OCI-LY1 (cell line): ENCODE data around the gene NLK.
"Not testable (repeated sequence)": the region's sequence is repeated elsewhere in the genome, so short reads cannot be mapped to it uniquely, and the experiment has no call there.

Source experiments
- H2AFZ ChIP-seq: fragments of 200-600 bp; sonication (generic), shearing (Covaris generic); 2 replicates; pipeline ENCODE4 v1.6.0; 2014; ENCODE audit warnings: antibody characterized with exemption, mild to moderate bottlenecking, low read length
- H3F3A ChIP-seq: fragments of 200-600 bp; sonication (generic), shearing (Covaris generic); 2 replicates; pipeline ENCODE4 v1.6.0; 2014; ENCODE audit warnings: mild to moderate bottlenecking, antibody characterized with exemption, low read length, moderate library complexity; ENCODE audit not compliant: insufficient read depth
- H3K27ac ChIP-seq: fragments of 200-600 bp; sonication (generic); 2 replicates; pipeline ENCODE4 v1.5.1; 2014; ENCODE audit warnings: low read length, mixed run types, mild to moderate bottlenecking, low read depth; ENCODE audit not compliant: poor library complexity, severe bottlenecking
- H3K27me3 ChIP-seq: fragments of 200-600 bp; sonication (generic); 2 replicates; pipeline ENCODE4 v1.6.0; 2014; ENCODE audit warnings: antibody characterized with exemption, mild to moderate bottlenecking, low read length, moderate library complexity; ENCODE audit not compliant: insufficient read depth
- H3K36me3 ChIP-seq: fragments of 200-600 bp; sonication (generic); 2 replicates; pipeline ENCODE4 v1.6.1; 2014; ENCODE audit warnings: mild to moderate bottlenecking, antibody characterized with exemption, low read length, moderate library complexity, mixed read lengths; ENCODE audit not compliant: insufficient read depth
- H3K4me1 ChIP-seq: fragments of 200-600 bp; sonication (generic); 2 replicates; pipeline ENCODE4 v1.5.1; 2014; ENCODE audit warnings: mild to moderate bottlenecking, low read length, moderate library complexity; ENCODE audit not compliant: insufficient read depth, severe bottlenecking
- H3K4me2 ChIP-seq: fragments of 200-600 bp; sonication (generic), shearing (Covaris generic); 2 replicates; pipeline ENCODE4 v1.6.1; 2014; ENCODE audit warnings: low read length
- H3K4me3 ChIP-seq: fragments of 200-600 bp; sonication (generic); 2 replicates; pipeline ENCODE4 v1.5.1; 2014; ENCODE audit warnings: low read length, low read depth, mild to moderate bottlenecking, mixed read lengths; ENCODE audit not compliant: poor library complexity, severe bottlenecking
- H3K79me2 ChIP-seq: fragments of 200-600 bp; shearing (Covaris generic); 2 replicates; pipeline ENCODE4 v1.6.1; 2016; ENCODE audit warnings: mixed run types, low read length, mixed read lengths; ENCODE audit not compliant: insufficient read depth
- H3K9ac ChIP-seq: fragments of 200-600 bp; sonication (generic), shearing (Covaris generic); 2 replicates; pipeline ENCODE4 v1.6.1; 2014; ENCODE audit warnings: mild to moderate bottlenecking, low read length, mixed read lengths
- H3K9me2 ChIP-seq: fragments of 200-600 bp; sonication (generic), shearing (Covaris generic); 2 replicates; pipeline ENCODE4 v1.6.1; 2014; ENCODE audit warnings: low read depth, mild to moderate bottlenecking, low read length, mixed read lengths
- H3K9me3 ChIP-seq: fragments of 200-600 bp; shearing (Covaris generic); 2 replicates; pipeline ENCODE4 v1.6.1; 2014; ENCODE audit warnings: low read length, mixed read lengths
- H4K20me1 ChIP-seq: fragments of 200-600 bp; sonication (generic), shearing (Covaris generic); 2 replicates; pipeline ENCODE4 v1.6.0; 2016; ENCODE audit warnings: mild to moderate bottlenecking, low read length; ENCODE audit not compliant: insufficient read depth
- CTCF ChIP-seq: fragments of 200-600 bp; sonication (generic), shearing (Covaris generic); IDR thresholded peaks from 2 replicates; pipeline ENCODE4 v1.5.1; 2017; ENCODE audit warnings: mild to moderate bottlenecking, antibody characterized with exemption, low read length, moderate library complexity, mixed read lengths
- EZH2 ChIP-seq: fragments of 200-600 bp; sonication (generic), shearing (Covaris generic); IDR thresholded peaks from 2 replicates; pipeline ENCODE4 v1.8.0; 2017; ENCODE audit warnings: borderline replicate concordance, mixed run types, mild to moderate bottlenecking, antibody characterized with exemption, low read length, moderate library complexity, mixed read lengths

The NLK gene

GRCh38 chr17:28228986-28229729 is 186.7 kb downstream of the NLK start:
- no peaks in the 10 kb centered on the region for H3K9me2 ChIP-seq
- H3K4me2 ChIP-seq: no peak overlapping the region
- H4K20me1 ChIP-seq: no peaks in the 10 kb centered on the region
- TF ChIP-seq EZH2: no peak
- TF ChIP-seq CTCF: no peak
- no peak overlapping the region for H3K9ac ChIP-seq
- H3K79me2 ChIP-seq: no peaks in the 10 kb centered on the region
- no peaks in the 10 kb centered on the region for H3K9me3 ChIP-seq
- no peaks in the 10 kb centered on the region for H3F3A ChIP-seq
- no peak overlapping the region for H3K4me3 ChIP-seq
- H2AFZ ChIP-seq: no peak overlapping the region
- H3K27me3 ChIP-seq: no peaks in the 10 kb centered on the region
- H3K4me1 ChIP-seq: no peaks in the 10 kb centered on the region
- H3K36me3 ChIP-seq: no peaks in the 10 kb centered on the region
- no peak overlapping the region for H3K27ac ChIP-seq

GRCh38 chr17:28230011-28230410 is 187.5 kb downstream of the NLK start:
- no peak overlapping the region for H3K27ac ChIP-seq
- no peak for TF ChIP-seq EZH2
- no peak for TF ChIP-seq CTCF
- H3K36me3 ChIP-seq: no peaks in the 10 kb centered on the region
- no peak overlapping the region for H3K4me3 ChIP-seq
- H3K9me3 ChIP-seq: no peaks in the 10 kb centered on the region
- H3K4me2 ChIP-seq: no peak overlapping the region
- H3K79me2 ChIP-seq: no peaks in the 10 kb centered on the region
- H3K27me3 ChIP-seq: no peaks in the 10 kb centered on the region
- H2AFZ ChIP-seq: no peak overlapping the region
- H3K9ac ChIP-seq: no peak overlapping the region
- H4K20me1 ChIP-seq: no peaks in the 10 kb centered on the region
- H3K9me2 ChIP-seq: no peaks in the 10 kb centered on the region
- no peaks in the 10 kb centered on the region for H3K4me1 ChIP-seq
- no peaks in the 10 kb centered on the region for H3F3A ChIP-seq

- H3K9me2 ChIP-seq, H3K79me2 ChIP-seq, H3K4me3 ChIP-seq, H3K27ac ChIP-seq, H3K27me3 ChIP-seq, H3K9me3 ChIP-seq, H4K20me1 ChIP-seq, H3F3A ChIP-seq, H2AFZ ChIP-seq, H3K36me3 ChIP-seq, H3K4me1 ChIP-seq, H3K4me2 ChIP-seq, H3K9ac ChIP-seq: not testable (repeated sequence)
Measured at GRCh38 chr17:28230607-28231006, 188.1 kb downstream of the NLK start.

- H2AFZ ChIP-seq, H3K9me2 ChIP-seq, H3K4me2 ChIP-seq, H3K79me2 ChIP-seq, H3K36me3 ChIP-seq, H3K4me3 ChIP-seq, H3K9me3 ChIP-seq, H3K27me3 ChIP-seq, H3F3A ChIP-seq, H3K27ac ChIP-seq, H3K4me1 ChIP-seq, H3K9ac ChIP-seq, H4K20me1 ChIP-seq: not testable (repeated sequence)
Measured at GRCh38 chr17:28231624-28232023, 189.1 kb downstream of the NLK start.
